SJSA1 (cell line): ENCODE measurements around the gene EML6. TPM values are rescaled to one million over a fixed set of nuclear protein-coding genes. Genes with fewer than 3 reads are reported as not detected.
"Not testable (repeated sequence)": the region's sequence is repeated elsewhere in the genome, so short reads cannot be mapped to it uniquely, and the experiment has no call there.

ENCODE experiments used
- DNase-seq, 2 experiments: peaks; one replicate each; pipeline ENCODE4 v3.0.0-alpha.2; 2015 to 2020; ENCODE audit warnings: low spot score in 2 of 2, low read depth in 1 of 2
- H3K27ac ChIP-seq: fragments of 250-450 bp; sonication (Bioruptor Pico); 2 replicates; pipeline ENCODE4 v1.5.1; 2020; ENCODE audit warnings: mild to moderate bottlenecking, moderate library complexity
- H3K27me3 ChIP-seq: fragments of 250-450 bp; sonication (Bioruptor Pico); replicated peaks from 2 replicates; pipeline ENCODE4 v1.5.1; 2020; ENCODE audit warnings: mild to moderate bottlenecking, moderate library complexity
- H3K36me3 ChIP-seq: fragments of 250-450 bp; sonication (Bioruptor Pico); 2 replicates; pipeline ENCODE4 v1.5.1; 2020; ENCODE audit warnings: mild to moderate bottlenecking
- H3K4me1 ChIP-seq: fragments of 250-450 bp; sonication (Bioruptor Pico); replicated peaks from 2 replicates; pipeline ENCODE4 v1.6.1; 2021; ENCODE audit warnings: mild to moderate bottlenecking
- H3K4me3 ChIP-seq: fragments of 250-450 bp; sonication (Bioruptor Pico); 2 replicates; pipeline ENCODE4 v1.5.1; 2020; ENCODE audit warnings: mild to moderate bottlenecking
- H3K9me3 ChIP-seq: fragments of 250-450 bp; sonication (Bioruptor Pico); replicated peaks from 2 replicates; pipeline ENCODE4 v1.5.1; 2020; ENCODE audit warnings: mild to moderate bottlenecking
- total RNA-seq: library from RNA; depleted of rRNA; stranded (reverse); fragments of >200 nt; shearing (Covaris generic); gene quantifications from 2 replicates; pipeline ENCODE4 v1.2.3, GENCODE V29; 2014

EML6 gene
- total RNA-seq, 1 experiment from 2014 or later = 1.3 TPM

- H3K4me3 ChIP-seq = no peak overlapping the region
- no peak for DNase-seq
- H3K9me3 ChIP-seq = no peaks in the 10 kb centered on the region
- H3K27me3 ChIP-seq = no peaks in the 10 kb centered on the region; the same call in 1 of the 2 replicates
- H3K4me1 ChIP-seq = peaks cover 13% of the 10 kb centered on the region
- no peaks in the 10 kb centered on the region for H3K36me3 ChIP-seq
- H3K27ac ChIP-seq = no peak overlapping the region
These were observed 140.6 kb downstream of the EML6 start for GRCh38 chr2:54864096-54864495.

GRCh38 chr2:54864727-54865126, 141.3 kb downstream of the EML6 start:
- no peak overlapping the region for H3K27ac ChIP-seq
- H3K4me3 ChIP-seq = no peak overlapping the region
- no peaks in the 10 kb centered on the region; the same call in 1 of the 2 replicates for H3K27me3 ChIP-seq
- peaks cover 11% of the 10 kb centered on the region for H3K4me1 ChIP-seq
- no peak for DNase-seq
- no peaks in the 10 kb centered on the region for H3K9me3 ChIP-seq
- no peaks in the 10 kb centered on the region for H3K36me3 ChIP-seq

DNA sequence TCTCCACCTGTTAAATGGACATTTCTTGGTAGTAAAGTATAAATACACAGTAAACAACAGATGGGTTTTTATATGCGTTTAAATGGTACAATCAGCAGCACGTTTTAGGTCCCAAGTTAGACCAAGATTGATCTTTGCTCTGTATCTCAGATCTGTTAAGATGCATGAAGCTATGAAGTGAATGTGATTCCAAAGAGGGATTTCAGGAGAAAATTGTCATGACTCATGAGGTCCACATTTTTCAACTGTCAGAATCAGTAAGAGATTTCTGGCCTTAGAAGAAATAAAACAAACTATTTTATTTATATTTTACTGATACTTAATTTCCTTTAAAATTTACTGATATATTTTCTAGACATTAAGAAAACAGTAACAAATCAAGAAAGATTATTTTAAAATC, 142.7 kb downstream of the EML6 start:
- Histone ChIP-seq H3K36me3 (no peaks in the 10 kb centered on the region), H3K27me3 (no peaks in the 10 kb centered on the region; the same call in 1 of the 2 replicates), H3K27ac (no peak overlapping the region), H3K4me3 (no peak overlapping the region), H3K4me1 (no peaks in the 10 kb centered on the region), H3K9me3 (no peaks in the 10 kb centered on the region)
- no peak for DNase-seq

DNA sequence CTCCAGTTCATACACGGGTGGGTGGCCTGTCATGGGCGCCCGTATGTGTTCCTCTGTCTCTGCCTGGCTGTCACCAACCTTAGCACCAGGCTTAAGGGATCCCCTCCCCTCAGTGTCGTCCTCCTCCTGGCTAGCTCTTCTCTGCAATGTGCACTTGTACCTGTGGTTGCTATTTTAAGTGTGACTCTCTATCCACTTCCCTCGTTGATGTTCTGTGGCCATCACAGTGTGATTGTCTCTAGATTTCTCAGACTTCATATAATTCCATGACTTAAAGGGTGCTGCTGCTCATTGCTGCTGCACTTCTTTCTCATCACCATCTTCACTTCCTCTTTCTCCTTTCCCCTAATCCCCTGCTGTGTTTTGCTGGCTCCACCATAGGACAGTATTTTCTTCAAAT, 143.4 kb downstream of the EML6 start:
- Histone ChIP-seq H3K4me1 (no peaks in the 10 kb centered on the region), H3K4me3 (no peak overlapping the region), H3K27me3 (no peaks in the 10 kb centered on the region; the same call in 1 of the 2 replicates), H3K9me3 (no peaks in the 10 kb centered on the region), H3K36me3 (no peaks in the 10 kb centered on the region), H3K27ac (no peak overlapping the region)
- no peak for DNase-seq

GRCh38 chr2:54867457-54867856, 144.0 kb downstream of the EML6 start:
- Histone ChIP-seq H3K27me3 (no peaks in the 10 kb centered on the region; the same call in 1 of the 2 replicates), H3K4me1 (no peaks in the 10 kb centered on the region), H3K36me3 (no peaks in the 10 kb centered on the region), H3K27ac (no peak overlapping the region), H3K9me3 (no peaks in the 10 kb centered on the region), H3K4me3 (no peak overlapping the region)
- no peak for DNase-seq

DNA sequence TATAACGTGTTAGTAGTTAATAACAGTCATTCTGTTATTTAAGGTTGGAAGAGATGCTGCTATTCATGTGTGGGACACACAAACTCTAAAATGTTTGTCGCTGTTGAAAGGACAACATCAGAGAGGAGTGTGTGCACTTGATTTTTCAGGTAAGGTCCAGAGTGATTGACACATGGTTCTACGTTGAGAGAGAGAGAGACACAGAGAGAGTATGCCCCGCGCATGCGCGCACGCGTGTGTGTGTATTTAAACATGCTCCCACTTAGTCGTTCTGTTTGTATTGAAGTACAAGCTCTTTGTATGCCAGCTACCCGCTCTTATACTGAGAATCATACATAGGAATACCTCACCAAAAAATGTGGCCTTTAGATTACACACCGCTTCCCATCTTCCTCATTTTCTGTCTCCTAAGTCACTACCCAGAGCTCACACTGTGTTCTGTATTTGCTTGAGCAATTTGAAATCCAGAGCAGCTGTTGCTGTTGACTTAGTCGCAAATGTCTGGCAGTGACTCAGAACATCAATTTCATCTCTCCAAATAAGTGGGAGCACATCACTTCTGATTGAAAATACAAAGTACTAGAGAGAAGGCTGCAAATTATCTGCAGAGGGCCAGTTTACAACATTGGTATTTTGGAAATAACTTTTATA, 148.1 kb downstream of the EML6 start:
- Histone ChIP-seq H3K9me3 (no peaks in the 10 kb centered on the region), H3K4me1 (no peaks in the 10 kb centered on the region)
- DNase-seq = no peak

GRCh38 chr2:54872780-54873179, 149.3 kb downstream of the EML6 start:
- no peak for DNase-seq
- Histone ChIP-seq H3K4me3 (no peak overlapping the region), H3K9me3 (no peaks in the 10 kb centered on the region), H3K27me3 (0 out of 2 replicates have a peak, but pooled peaks cover 2% of the 10 kb centered on the region), H3K4me1 (no peaks in the 10 kb centered on the region), H3K36me3 (no peaks in the 10 kb centered on the region), H3K27ac (no peak overlapping the region)

More for the DNA sequence above, 148.1 kb downstream of the EML6 start:
- Histone ChIP-seq H3K27me3 (0 out of 2 replicates have a peak, but pooled peaks cover 2% of the 10 kb centered on the region), H3K36me3 (no peaks in the 10 kb centered on the region), H3K27ac (no peak overlapping the region), H3K4me3 (no peak overlapping the region)

DNA sequence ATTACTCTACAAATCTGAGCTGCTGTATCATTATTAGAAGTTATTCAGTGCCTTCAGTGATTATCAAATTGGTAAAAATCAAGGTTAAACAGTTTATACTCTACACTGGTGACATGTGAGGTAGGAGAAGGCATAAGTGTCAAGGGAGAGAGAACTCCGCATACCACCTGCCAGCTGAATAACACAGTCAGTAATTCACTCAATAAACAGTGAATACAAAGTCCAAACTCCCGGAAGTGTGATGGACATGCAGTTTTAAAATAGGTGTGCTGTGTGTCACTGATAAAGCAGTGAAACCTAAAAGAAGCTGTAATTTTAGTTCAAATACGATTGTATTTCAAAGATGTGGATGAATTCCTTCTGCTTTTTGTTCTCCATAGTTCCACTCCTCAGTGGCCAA, 149.8 kb downstream of the EML6 start:
- H3K27me3 ChIP-seq, H3K4me3 ChIP-seq, H3K4me1 ChIP-seq, H3K27ac ChIP-seq, H3K9me3 ChIP-seq, DNase-seq, H3K36me3 ChIP-seq: not testable (repeated sequence)

GRCh38 chr2:54876764-54877163, 153.3 kb downstream of the EML6 start:
- Histone ChIP-seq H3K4me1 (no peaks in the 10 kb centered on the region), H3K9me3 (no peaks in the 10 kb centered on the region), H3K27me3 (peaks cover 2% of the 10 kb centered on the region; the same call in 1 of the 2 replicates), H3K27ac (no peak overlapping the region), H3K36me3 (no peaks in the 10 kb centered on the region), H3K4me3 (no peak overlapping the region)
- no peak for DNase-seq

GRCh38 chr2:54878182-54878581, 154.7 kb downstream of the EML6 start:
- peaks cover 2% of the 10 kb centered on the region; the same call in 1 of the 2 replicates for H3K27me3 ChIP-seq
- no peak overlapping the region for H3K4me3 ChIP-seq
- no peaks in the 10 kb centered on the region for H3K9me3 ChIP-seq
- H3K27ac ChIP-seq = no peak overlapping the region
- no peak for DNase-seq
- H3K36me3 ChIP-seq = no peaks in the 10 kb centered on the region
- no peaks in the 10 kb centered on the region for H3K4me1 ChIP-seq

DNA sequence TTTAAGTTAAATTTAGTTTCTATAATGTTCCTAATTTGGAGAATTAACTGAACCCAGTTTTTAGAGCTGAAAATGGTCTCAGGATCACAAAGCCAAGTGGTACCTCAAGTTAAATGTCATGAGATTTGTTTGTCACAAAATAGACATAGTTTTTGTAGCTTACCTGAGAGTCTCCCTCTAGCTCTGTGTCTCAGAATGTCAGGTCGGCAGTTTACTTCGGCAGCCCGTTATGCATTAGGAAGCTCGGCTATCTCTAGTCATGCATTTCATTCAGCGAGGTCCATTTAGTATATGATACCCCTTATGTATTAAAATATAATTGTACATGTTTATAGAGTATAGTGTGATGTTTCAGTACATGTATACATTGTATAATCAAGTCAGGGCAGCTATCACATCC, 155.6 kb downstream of the EML6 start:
- Histone ChIP-seq H3K9me3 (no peaks in the 10 kb centered on the region), H3K4me1 (no peaks in the 10 kb centered on the region), H3K27me3 (peaks cover 2% of the 10 kb centered on the region; the same call in 1 of the 2 replicates), H3K4me3 (no peak overlapping the region), H3K36me3 (no peaks in the 10 kb centered on the region), H3K27ac (no peak overlapping the region)
- DNase-seq = no peak

DNA sequence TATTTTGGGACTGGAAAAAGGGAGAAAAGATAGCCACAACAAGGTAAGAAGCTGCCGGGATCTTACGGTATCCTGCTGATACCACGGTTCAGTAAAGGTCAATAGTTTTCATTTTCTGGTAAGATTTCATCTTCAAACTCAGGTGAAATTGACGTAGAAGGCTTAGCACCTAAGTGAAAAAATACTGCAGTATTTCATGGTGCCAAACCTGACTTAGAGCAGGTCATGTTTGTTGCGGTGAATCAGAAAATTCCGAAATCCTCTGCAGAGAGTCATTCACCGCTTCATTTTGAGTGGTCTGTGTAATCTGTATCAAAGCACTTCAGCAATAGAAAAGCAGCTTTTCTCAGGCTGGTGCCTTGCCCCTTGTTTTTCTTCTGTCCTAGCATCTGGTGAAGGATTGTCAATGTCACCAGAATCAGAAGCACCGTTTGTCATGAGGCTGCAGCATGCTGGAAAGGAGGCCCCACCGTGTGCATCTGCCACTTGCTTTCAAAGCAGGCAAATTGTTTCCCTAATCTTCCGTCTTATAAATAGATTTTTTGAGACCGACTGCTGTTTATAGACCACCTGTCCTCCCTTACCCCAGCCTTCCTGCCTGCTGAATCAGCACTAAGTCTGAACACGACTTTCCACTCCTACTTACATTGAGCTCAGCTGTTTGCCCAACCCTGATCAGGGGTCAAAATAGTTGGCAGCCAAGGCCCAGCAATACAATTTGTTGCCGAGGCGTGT, 156.3 kb downstream of the EML6 start:
- H3K4me3 ChIP-seq = no peak overlapping the region
- H3K36me3 ChIP-seq = no peaks in the 10 kb centered on the region
- H3K27me3 ChIP-seq = peaks cover 2% of the 10 kb centered on the region; the same call in 1 of the 2 replicates
- no peaks in the 10 kb centered on the region for H3K4me1 ChIP-seq
- DNase-seq = no peak
- no peaks in the 10 kb centered on the region for H3K9me3 ChIP-seq
- no peak overlapping the region for H3K27ac ChIP-seq

DNA sequence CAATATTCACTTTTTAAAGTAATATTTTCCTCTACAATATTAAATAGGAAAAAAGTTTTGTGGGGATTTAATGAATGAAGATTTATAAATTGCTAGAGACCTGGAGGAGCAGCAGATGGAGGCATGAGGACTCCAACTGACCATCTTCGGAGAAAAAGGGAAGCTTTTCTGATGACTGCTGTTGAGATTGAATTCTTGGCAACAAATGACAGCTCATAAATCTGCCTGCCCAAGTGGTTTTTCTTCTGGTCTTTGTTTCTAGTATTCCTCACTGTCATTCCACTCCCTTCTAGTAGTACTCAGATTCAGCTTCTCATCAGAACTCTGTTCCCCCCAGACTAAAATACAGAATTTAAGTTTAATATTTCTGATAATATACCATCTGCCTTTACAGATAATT, 157.0 kb downstream of the EML6 start:
- no peak for DNase-seq
- peaks cover 2% of the 10 kb centered on the region; the same call in 1 of the 2 replicates for H3K27me3 ChIP-seq
- H3K4me1 ChIP-seq = no peaks in the 10 kb centered on the region
- no peak overlapping the region for H3K4me3 ChIP-seq
- H3K9me3 ChIP-seq = no peaks in the 10 kb centered on the region
- no peaks in the 10 kb centered on the region for H3K36me3 ChIP-seq
- H3K27ac ChIP-seq = no peak overlapping the region

- H3K27ac ChIP-seq = no peak overlapping the region
- no peak for DNase-seq
These were observed 158.3 kb downstream of the EML6 start for GRCh38 chr2:54881759-54882158.

More at GRCh38 chr2:54881759-54882158, 158.3 kb downstream of the EML6 start:
- Histone ChIP-seq H3K4me3 (no peak overlapping the region), H3K27me3 (no peaks in the 10 kb centered on the region; the same call in 1 of the 2 replicates), H3K4me1 (no peaks in the 10 kb centered on the region), H3K36me3 (no peaks in the 10 kb centered on the region), H3K9me3 (no peaks in the 10 kb centered on the region)
